Measurements from ENCODE around the gene LLGL2.
"Not testable (repeated sequence)": the region's sequence is repeated elsewhere in the genome, so short reads cannot be mapped to it uniquely, and the experiment has no call there.

LLGL2 gene

GRCh38 chr17:75571197-75571884 lies 45.8 kb downstream of the LLGL2 start:
- DNase-seq, result peak; percentile 95

- no peak for DNase-seq
These were observed 46.4 kb downstream of the LLGL2 start for GRCh38 chr17:75571885-75572215.

- DNase-seq, result no peak
These were observed 47.4 kb downstream of the LLGL2 start for GRCh38 chr17:75572713-75573539.

- DNase-seq, result no peak
These were observed 48.1 kb downstream of the LLGL2 start for GRCh38 chr17:75573540-75573957.

- DNase-seq, result no peak
These were observed 48.5 kb downstream of the LLGL2 start for GRCh38 chr17:75573994-75574393.

- DNase-seq, result no peak
These were observed 49.0 kb downstream of the LLGL2 start for GRCh38 chr17:75574404-75575036.

GRCh38 chr17:75575197-75575596 lies 49.7 kb downstream of the LLGL2 start:
- no peak for DNase-seq

GRCh38 chr17:75575728-75576127 lies 50.2 kb downstream of the LLGL2 start:
- DNase-seq, result no peak

- DNase-seq, result no peak
These were observed 51.2 kb downstream of the LLGL2 start for GRCh38 chr17:75576661-75577060.

GRCh38 chr17:75581121-75581725 lies 55.7 kb downstream of the LLGL2 start:
- DNase-seq, result peak; percentile 52

GRCh38 chr17:75583197-75583596 lies 57.7 kb downstream of the LLGL2 start:
- not testable (repeated sequence) for DNase-seq

- no peak for DNase-seq
These were observed 59.3 kb downstream of the LLGL2 start for GRCh38 chr17:75584849-75585175.

- peak; percentile 94 for DNase-seq
These were observed 62.4 kb downstream of the LLGL2 start, which contains the start of gene MYO15B for GRCh38 chr17:75587675-75588595. MYO15B (plus strand) TSS chr17:75587800; CDS start chr17:75588058, 258 bp downstream.

- no peak for DNase-seq
These were observed 63.1 kb downstream of the LLGL2 start for GRCh38 chr17:75588596-75589011.

- DNase-seq, result peak; percentile 97
These were observed 63.8 kb downstream of the LLGL2 start for GRCh38 chr17:75589012-75589918.

GRCh38 chr17:75589919-75590303 lies 64.4 kb downstream of the LLGL2 start:
- DNase-seq, result no peak

- DNase-seq, result no peak
These were observed 64.8 kb downstream of the LLGL2 start for GRCh38 chr17:75590314-75590761.

GRCh38 chr17:75590849-75591721 lies 65.6 kb downstream of the LLGL2 start:
- no peak for DNase-seq

- DNase-seq, result no peak
These were observed 66.3 kb downstream of the LLGL2 start for GRCh38 chr17:75591722-75592302.
